Memory B cell (primary cell): ENCODE measurements around the gene WWP2.
"Not testable (repeated sequence)": the region's sequence is repeated elsewhere in the genome, so short reads cannot be mapped to it uniquely, and the experiment has no call there.

Experiments used
- ATAC-seq: fragments of 150-1000 bp; cut with Tn5 transposase; 2 replicates; pipeline ENCODE4 v1.10.0; 2021; ENCODE audit warnings: low read depth, mild to moderate bottlenecking, moderate library complexity
- DNase-seq, 2 donors: peaks; one replicate each; pipeline ENCODE4 v3.0.0; 2022; ENCODE audit warnings: low spot score in 2 of 2
- H3K27ac Mint-ChIP-seq: one replicate; pipeline ENCODE4 v1.8.0; 2022; ENCODE audit warnings: mild to moderate bottlenecking, moderate library complexity, mixed read lengths
- H3K27me3 Mint-ChIP-seq: one replicate; pipeline ENCODE4 v1.8.0; 2022; ENCODE audit warnings: mixed read lengths
- H3K36me3 Mint-ChIP-seq: one replicate; pipeline ENCODE4 v1.8.0; 2022; ENCODE audit warnings: mild to moderate bottlenecking, mixed read lengths
- H3K4me1 Mint-ChIP-seq: one replicate; pipeline ENCODE4 v1.8.0; 2022; ENCODE audit warnings: mixed read lengths
- H3K4me3 Mint-ChIP-seq: one replicate; pipeline ENCODE4 v1.8.0; 2022; ENCODE audit warnings: mild to moderate bottlenecking, moderate library complexity, mixed read lengths
- H3K9me3 Mint-ChIP-seq: one replicate; pipeline ENCODE4 v1.8.0; 2022; ENCODE audit warnings: mixed read lengths

Gene WWP2

DNA sequence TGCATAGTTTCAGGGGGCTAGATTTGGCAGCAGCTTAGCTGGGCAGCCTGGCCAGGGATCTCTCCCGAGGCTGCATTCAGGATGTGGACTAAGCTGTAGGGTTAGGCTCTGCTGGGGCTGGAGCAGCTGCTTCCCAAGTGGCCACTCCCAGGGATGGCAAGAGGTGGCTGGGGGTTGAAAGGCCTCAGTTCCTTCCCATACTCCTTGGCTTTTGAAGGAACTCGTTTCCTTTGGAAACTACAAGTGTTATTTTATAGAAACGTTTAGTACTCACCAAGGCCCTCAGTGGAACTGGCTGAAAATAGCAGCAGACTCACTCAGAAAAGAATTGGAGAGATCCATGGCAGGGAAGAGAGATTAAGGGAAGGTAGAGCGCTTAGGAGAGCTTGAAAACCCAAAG lies 76.4 kb downstream of the WWP2 start:
- DNase-seq, result no peak
- no peak overlapping the region for H3K27ac Mint-ChIP-seq
- ATAC-seq, result no peak
- H3K4me1 Mint-ChIP-seq, result no peaks in the 10 kb centered on the region
- no peaks in the 10 kb centered on the region for H3K27me3 Mint-ChIP-seq
- no peak overlapping the region for H3K4me3 Mint-ChIP-seq
- peaks cover 29% of the 10 kb centered on the region for H3K36me3 Mint-ChIP-seq
- H3K9me3 Mint-ChIP-seq, result no peaks in the 10 kb centered on the region

DNA sequence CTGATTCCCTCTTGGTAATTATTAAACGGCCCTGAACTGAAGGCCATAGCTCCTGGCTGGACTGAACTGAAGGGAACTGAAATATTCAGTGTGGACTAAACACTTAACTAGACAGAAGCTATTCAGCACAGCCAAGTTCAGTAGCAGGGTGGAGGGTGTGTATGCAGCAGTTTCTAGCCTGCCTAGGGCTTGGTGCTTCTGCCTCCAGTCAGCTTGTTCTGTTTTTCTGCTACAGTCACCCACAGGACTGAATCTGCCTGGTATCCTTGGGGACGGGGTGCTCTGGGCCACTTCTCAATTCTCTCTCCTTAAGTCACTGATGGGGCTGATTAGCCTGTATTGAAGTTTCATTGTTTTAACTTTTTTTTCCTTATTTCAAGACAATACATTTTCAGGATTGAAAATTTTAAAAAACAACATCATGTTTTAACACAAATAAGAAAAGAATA lies 77.1 kb downstream of the WWP2 start:
- no peak overlapping the region for H3K4me3 Mint-ChIP-seq
- ATAC-seq (no peak), DNase-seq (no peak)
- H3K27ac Mint-ChIP-seq, result no peak overlapping the region
- no peaks in the 10 kb centered on the region for H3K4me1 Mint-ChIP-seq
- H3K9me3 Mint-ChIP-seq, result no peaks in the 10 kb centered on the region
- H3K27me3 Mint-ChIP-seq, result no peaks in the 10 kb centered on the region
- peaks cover 31% of the 10 kb centered on the region for H3K36me3 Mint-ChIP-seq

- Mint-ChIP-seq H3K27me3 (no peaks in the 10 kb centered on the region), H3K27ac (no peak overlapping the region), H3K9me3 (no peaks in the 10 kb centered on the region), H3K4me3 (no peak overlapping the region), H3K36me3 (peaks cover 31% of the 10 kb centered on the region), H3K4me1 (no peaks in the 10 kb centered on the region)
- DNase-seq (no peak), ATAC-seq (no peak)
Observed at GRCh38 chr16:69839798-69840409, 77.8 kb downstream of the WWP2 start.

DNA sequence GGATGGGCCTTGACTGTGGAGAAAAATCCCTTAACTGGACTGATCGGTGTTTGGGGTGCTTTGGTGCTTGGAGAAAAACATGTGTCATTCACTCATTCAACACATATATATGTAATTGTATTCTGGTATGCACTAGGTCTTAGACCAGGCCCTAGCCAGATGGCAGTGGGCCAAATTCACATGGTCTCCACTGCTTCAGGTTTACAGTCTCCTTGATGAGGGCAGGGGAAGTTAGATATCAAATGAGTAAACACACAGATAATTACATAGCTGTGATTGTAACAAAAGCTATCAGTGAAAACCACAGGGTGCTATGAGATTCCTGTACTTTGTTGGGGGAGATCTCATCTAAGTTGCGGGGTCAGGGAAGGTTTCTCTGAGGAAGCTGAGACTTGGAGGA lies 78.8 kb downstream of the WWP2 start:
- Mint-ChIP-seq H3K27me3 (no peaks in the 10 kb centered on the region), H3K36me3 (peaks cover 31% of the 10 kb centered on the region), H3K27ac (no peak overlapping the region), H3K4me1 (no peaks in the 10 kb centered on the region), H3K4me3 (no peak overlapping the region), H3K9me3 (no peaks in the 10 kb centered on the region)
- no peak for ATAC-seq
- DNase-seq, result no peak

DNA sequence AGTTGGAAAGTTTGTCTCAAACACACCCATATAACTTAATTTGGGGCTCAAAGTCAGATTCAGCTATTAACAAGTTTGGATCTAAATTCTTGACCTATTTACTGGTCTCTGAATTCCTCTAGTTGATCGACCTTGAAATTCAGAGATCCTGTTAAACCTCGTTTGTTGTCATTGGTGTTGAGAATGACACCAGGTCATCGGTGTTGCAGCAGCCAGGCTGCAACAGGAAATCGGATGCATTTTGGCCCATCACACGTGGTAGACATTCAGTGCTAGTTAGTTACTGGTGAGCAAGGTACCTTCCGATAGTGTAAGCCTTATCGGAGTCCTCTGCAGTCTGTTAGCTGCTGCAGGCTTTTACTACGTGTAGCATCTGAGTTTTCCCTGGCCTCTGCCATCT lies 82.3 kb downstream of the WWP2 start:
- Mint-ChIP-seq H3K27ac (no peak overlapping the region), H3K4me3 (no peak overlapping the region), H3K4me1 (no peaks in the 10 kb centered on the region), H3K9me3 (no peaks in the 10 kb centered on the region), H3K27me3 (no peaks in the 10 kb centered on the region), H3K36me3 (peaks cover 36% of the 10 kb centered on the region)
- DNase-seq (no peak), ATAC-seq (no peak)

DNA sequence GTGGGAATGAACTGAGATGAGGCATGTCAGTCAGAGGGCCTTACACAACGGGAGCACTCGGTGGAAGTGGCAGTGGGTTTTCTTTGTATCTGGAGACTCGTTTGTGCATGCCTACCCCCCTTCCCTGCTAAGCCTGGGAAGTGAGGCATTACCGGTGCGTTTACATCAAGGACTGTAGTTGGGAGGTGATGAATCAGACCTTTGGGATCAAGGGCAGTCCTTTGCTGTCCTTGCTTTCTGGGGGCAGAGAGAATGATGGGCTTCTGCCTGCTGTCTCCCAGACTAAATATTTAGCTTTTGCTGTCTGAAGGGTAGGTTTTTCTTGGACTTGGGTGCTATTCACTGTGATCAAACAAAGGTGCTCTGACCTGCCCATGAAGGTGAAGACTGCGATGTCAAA lies 83.0 kb downstream of the WWP2 start:
- Mint-ChIP-seq H3K27ac (no peak overlapping the region), H3K4me1 (no peaks in the 10 kb centered on the region), H3K27me3 (no peaks in the 10 kb centered on the region), H3K9me3 (no peaks in the 10 kb centered on the region), H3K36me3 (peaks cover 34% of the 10 kb centered on the region), H3K4me3 (no peak overlapping the region)
- DNase-seq (no peak), ATAC-seq (no peak)

DNA sequence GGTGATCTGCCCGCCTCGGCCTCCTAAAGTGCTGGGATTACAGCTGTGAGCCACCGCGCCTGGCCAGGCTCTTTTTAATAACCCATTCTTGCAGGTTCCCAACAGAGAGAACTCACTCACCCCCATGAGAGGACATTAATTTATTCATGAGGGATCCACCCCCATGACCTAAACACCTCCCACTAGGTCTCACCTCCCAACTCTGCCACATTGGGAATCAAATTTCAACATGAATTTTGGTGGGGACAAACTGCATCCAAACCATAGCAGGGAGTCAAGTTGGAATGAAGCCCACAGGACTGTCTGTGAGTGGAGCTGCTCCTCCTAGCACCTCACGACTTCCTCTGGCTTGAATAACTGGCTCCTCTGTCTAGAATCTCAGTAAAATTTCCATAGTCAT lies 85.5 kb downstream of the WWP2 start:
- no peak overlapping the region for H3K4me3 Mint-ChIP-seq
- H3K27me3 Mint-ChIP-seq, result no peaks in the 10 kb centered on the region
- no peaks in the 10 kb centered on the region for H3K9me3 Mint-ChIP-seq
- peaks cover 22% of the 10 kb centered on the region for H3K36me3 Mint-ChIP-seq
- H3K27ac Mint-ChIP-seq, result no peak overlapping the region
- ATAC-seq (no peak), DNase-seq (no peak)
- H3K4me1 Mint-ChIP-seq, result peaks cover 2% of the 10 kb centered on the region

GRCh38 chr16:69848637-69849545 lies 86.8 kb downstream of the WWP2 start:
- peaks cover 27% of the 10 kb centered on the region for H3K36me3 Mint-ChIP-seq
- H3K27ac Mint-ChIP-seq, result no peak overlapping the region
- DNase-seq (no peak), ATAC-seq (no peak)
- H3K4me1 Mint-ChIP-seq, result peaks cover 5% of the 10 kb centered on the region
- H3K9me3 Mint-ChIP-seq, result no peaks in the 10 kb centered on the region
- no peak overlapping the region for H3K4me3 Mint-ChIP-seq
- no peaks in the 10 kb centered on the region for H3K27me3 Mint-ChIP-seq

GRCh38 chr16:69851491-69852240 lies 89.5 kb downstream of the WWP2 start:
- peaks cover 5% of the 10 kb centered on the region for H3K4me1 Mint-ChIP-seq
- no peaks in the 10 kb centered on the region for H3K9me3 Mint-ChIP-seq
- peaks cover 29% of the 10 kb centered on the region for H3K36me3 Mint-ChIP-seq
- no peaks in the 10 kb centered on the region for H3K27me3 Mint-ChIP-seq
- H3K4me3 Mint-ChIP-seq, result no peak overlapping the region
- no peak overlapping the region for H3K27ac Mint-ChIP-seq
- no peak for ATAC-seq
- DNase-seq, result no peak

DNA sequence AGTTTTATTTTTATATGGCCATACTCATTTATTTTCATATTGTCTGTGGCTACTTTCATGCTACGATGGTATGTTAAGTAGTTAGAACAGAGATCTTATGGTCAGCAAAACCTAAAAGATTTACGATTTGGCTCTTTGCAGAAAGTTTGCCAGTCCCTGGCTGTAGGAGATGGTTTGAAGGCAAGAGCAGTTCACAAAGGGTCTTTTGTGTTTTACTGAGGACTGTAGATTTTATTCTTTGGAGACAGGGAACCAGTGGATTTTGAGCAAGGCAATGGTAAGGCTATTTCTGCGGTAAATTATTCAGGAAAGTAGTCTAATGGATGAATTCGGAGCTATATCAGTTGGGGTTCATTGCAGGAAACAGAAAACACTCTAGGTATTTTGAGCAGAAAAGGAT lies 90.7 kb downstream of the WWP2 start:
- no peak overlapping the region for H3K27ac Mint-ChIP-seq
- peaks cover 5% of the 10 kb centered on the region for H3K4me1 Mint-ChIP-seq
- H3K36me3 Mint-ChIP-seq, result peaks cover 30% of the 10 kb centered on the region
- no peaks in the 10 kb centered on the region for H3K27me3 Mint-ChIP-seq
- H3K9me3 Mint-ChIP-seq, result no peaks in the 10 kb centered on the region
- no peak overlapping the region for H3K4me3 Mint-ChIP-seq
- ATAC-seq, result no peak
- no peak for DNase-seq

DNA sequence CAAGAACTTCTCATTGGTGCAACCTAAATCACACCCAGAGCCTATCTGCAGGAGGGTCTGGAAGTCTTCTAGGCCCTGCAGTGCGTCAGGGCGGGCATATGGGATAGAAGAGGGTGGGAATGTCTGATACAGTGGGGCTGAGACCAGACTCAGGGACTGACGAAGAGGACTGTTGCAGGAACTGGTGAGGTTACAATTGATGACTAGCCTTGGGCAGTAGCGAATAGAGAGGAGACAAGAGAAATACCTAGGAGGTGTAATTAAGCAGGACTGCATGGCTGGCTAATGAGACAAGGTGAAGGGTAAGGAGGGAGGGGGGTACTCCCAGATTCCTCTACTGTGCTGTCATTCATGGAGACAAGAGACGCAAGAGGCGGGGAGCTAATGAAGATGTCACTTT lies 91.3 kb downstream of the WWP2 start:
- Mint-ChIP-seq H3K4me1 (peaks cover 5% of the 10 kb centered on the region), H3K4me3 (no peak overlapping the region), H3K36me3 (peaks cover 30% of the 10 kb centered on the region), H3K27me3 (no peaks in the 10 kb centered on the region), H3K27ac (no peak overlapping the region), H3K9me3 (no peaks in the 10 kb centered on the region)
- no peak for ATAC-seq
- no peak for DNase-seq

- not testable (repeated sequence) for H3K9me3 Mint-ChIP-seq, H3K4me3 Mint-ChIP-seq, H3K27ac Mint-ChIP-seq, ATAC-seq, H3K4me1 Mint-ChIP-seq, DNase-seq, H3K27me3 Mint-ChIP-seq
- peaks cover 31% of the 10 kb centered on the region for H3K36me3 Mint-ChIP-seq
Observed at GRCh38 chr16:69854776-69855175, 92.6 kb downstream of the WWP2 start.

DNA sequence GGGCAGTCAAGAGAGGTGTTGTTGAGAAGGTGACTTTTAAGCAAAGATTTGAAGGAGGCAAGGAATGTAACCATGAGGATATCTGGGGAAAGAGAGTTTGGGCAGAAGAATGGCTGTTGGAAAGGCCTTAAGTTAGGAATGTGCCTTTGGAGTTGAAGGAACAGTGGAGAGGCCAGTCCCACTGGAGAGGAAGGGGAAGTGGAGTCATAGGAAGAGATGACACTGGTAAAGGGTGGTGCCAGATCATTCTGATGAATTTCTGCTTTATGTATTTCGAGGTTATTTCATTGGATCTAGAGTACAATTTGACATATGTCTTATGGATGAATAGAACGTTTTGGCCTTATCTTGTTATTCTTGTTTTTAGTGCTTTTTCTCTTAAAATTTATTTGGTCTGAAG lies 93.5 kb downstream of the WWP2 start:
- Mint-ChIP-seq H3K27me3 (no peaks in the 10 kb centered on the region), H3K9me3 (no peaks in the 10 kb centered on the region), H3K4me1 (peaks cover 2% of the 10 kb centered on the region), H3K36me3 (peaks cover 33% of the 10 kb centered on the region), H3K27ac (peak overlapping the region; percentile 22), H3K4me3 (no peak overlapping the region)
- no peak for DNase-seq
- no peak for ATAC-seq
